ENCODE results near the gene SPAG17. TPM values are rescaled to one million over a fixed set of nuclear protein-coding genes. Genes with fewer than 3 reads are reported as not detected.
A peak's percentile ranks its signal among the peaks of the same experiment; 100 is the strongest.
"Not testable (repeated sequence)": the region's sequence is repeated elsewhere in the genome, so short reads cannot be mapped to it uniquely, and the experiment has no call there.

The SPAG17 gene
- polyA plus RNA-seq, 1 donor = 1.7 TPM

- no peak for DNase-seq
These were observed 214.8 kb downstream of the SPAG17 start for GRCh38 chr1:117970252-117970651.

- DNase-seq = no peak
These were observed 217.1 kb downstream of the SPAG17 start for GRCh38 chr1:117967881-117968280.

GRCh38 chr1:117967477-117967876, 217.6 kb downstream of the SPAG17 start:
- DNase-seq = peak; percentile 40

DNA sequence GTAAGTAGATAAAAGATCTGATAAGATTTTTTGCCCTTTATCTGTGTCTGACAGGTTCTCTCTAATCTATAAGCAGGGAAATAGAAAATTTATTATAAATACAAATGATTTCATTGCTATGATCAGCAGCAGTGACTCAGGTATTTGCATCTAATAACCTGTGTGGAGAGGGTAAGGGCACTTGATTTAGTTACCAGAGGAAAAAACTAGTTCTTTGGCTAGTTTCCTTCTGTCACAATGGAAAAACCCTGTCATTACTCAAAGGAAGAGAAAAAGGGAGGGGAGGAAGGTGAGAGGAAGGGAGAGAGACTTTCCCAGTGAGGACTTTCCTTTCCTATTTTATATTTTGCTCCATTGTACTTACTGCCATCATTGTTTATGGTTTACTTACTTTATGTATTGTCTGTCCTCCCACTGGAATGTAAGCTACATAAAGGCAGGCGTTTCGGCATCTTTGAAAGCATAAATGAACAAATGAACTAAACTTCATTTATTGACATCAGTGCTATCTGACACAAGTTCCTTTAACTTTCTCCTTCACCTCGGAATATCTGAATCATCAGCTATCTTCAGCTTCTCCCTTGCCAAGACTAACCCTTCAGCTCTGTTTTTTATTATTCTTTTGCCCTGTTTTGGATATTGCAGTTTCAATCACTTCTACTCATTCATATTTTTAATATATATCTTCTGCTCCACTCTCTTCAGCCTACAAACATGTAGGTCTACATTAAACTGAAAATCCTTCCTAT, 220.6 kb downstream of the SPAG17 start:
- no peak for DNase-seq

DNA sequence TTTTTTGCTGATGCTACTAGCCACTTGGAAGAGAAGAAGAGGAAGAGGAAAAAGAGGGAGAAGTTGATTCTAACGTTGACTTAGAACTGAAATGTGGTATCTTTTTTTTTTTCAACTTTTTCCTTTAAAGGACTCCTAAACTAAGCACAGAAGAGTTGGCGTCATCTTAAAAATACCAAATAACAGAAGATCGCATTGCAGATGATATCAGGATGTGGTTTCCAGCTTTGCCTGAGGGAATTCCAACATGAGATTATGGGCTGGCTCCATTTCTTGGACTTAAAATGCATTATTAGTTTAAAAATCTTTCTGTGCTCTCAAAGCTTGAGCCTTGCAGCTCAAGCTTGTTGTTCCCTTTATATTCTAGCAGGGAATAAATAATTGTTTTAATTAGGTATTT, 225.7 kb downstream of the SPAG17 start:
- no peak for DNase-seq

- no peak for DNase-seq
These were observed 232.6 kb downstream of the SPAG17 start for GRCh38 chr1:117952386-117952785.

- DNase-seq = no peak
These were observed 242.7 kb downstream of the SPAG17 start for GRCh38 chr1:117942293-117942692.

GRCh38 chr1:117933769-117934168, 251.3 kb downstream of the SPAG17 start:
- DNase-seq = no peak

- DNase-seq = no peak
These were observed 252.5 kb downstream of the SPAG17 start for GRCh38 chr1:117932576-117932975.

DNA sequence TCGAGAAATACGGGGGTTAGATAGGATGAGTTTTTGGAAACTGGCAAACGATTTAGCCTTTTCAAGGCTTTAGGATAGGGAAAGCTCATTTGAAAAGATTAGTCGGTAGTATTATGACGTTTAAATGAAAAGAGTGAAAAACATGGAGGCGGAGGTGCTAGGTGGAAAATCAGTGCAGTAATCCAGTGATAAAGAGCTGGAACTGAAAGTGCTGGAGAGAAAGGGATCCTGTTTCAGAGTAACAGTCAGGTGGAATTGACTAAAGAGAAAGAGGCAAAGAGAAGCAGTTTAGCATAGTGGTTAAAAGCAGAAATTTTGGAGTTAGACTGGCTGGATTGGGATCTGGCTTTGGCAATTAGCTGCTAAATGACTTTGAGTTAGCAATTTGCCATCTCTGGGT, 254.5 kb downstream of the SPAG17 start:
- no peak for DNase-seq

- peak; percentile 2 for DNase-seq
These were observed 254.9 kb downstream of the SPAG17 start for GRCh38 chr1:117930173-117930447.

GRCh38 chr1:117929343-117930172, 255.5 kb downstream of the SPAG17 start, which contains the start of the genes GDAP2 and WDR3:
TSS of gene GDAP2 (minus strand) at chr1:117929621. CDS start at chr1:117920357, 9,264 bp downstream.
TSS of gene WDR3 (plus strand) at chr1:117929739. CDS start at chr1:117933320, 3,581 bp downstream.
- peak; percentile 96 for DNase-seq

DNA sequence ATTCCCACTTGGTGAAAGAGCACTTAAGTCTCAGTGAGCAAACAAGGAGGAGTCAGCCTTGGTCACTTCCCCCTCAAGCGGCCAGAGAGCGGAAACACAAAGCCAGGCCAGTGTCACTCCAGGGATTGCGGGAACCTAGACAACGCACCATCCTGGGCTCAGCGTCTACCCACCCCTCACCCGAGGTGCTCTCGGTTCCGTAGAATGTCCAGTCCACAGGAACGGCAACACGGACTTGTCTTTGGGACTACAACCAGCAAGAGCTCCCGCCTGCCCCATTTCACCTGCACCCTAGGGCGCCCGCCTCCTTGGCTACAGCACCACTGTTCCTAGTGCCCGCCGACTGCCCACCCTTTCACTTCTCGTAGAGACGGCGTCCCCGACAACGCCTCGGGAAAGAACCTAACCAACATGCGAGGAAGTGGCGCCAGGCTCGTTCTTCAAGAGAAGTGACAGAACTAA, 256.1 kb downstream of the SPAG17 start:
- DNase-seq = peak; percentile 37

DNA sequence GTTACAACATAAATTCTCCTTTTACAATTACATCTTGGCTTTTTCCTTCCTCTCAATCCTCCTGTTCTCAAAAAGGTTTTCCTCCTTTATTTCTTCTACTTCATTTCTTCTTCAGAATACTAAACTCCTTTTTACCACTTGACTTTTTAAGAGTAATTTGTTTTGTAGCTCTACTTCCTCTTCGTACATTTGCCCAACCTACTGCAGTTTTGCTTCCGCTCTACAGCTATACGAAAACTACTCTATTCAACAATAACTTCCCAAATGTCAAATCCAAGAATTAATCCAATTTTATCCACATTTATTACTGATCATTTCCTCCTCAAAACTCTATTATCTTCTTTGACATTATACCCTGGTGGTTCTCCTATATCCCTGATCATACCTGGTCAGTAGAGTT, 259.0 kb downstream of the SPAG17 start:
- DNase-seq = no peak

DNA sequence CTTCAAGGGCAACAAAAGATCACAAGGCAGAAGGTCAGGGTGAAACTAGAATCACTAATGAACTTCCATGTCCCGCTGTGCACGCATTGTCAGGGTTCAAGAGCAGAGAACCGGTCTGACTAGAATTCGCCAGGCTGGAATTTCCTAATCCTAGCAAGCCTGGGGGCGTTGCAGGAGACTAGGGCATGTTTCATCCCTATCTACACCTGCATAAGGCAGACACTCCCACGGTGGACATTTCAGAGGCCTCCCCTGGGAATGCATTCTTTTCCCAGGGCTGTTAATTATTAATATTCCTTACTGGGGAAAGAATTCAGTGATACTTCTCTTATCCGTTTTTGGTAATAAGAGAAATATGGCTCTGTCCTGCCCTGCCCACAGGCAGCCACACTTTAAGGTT, 262.3 kb downstream of the SPAG17 start:
- DNase-seq = not testable (repeated sequence)

- DNase-seq = no peak
These were observed 263.0 kb downstream of the SPAG17 start for GRCh38 chr1:117921991-117922390.

DNA sequence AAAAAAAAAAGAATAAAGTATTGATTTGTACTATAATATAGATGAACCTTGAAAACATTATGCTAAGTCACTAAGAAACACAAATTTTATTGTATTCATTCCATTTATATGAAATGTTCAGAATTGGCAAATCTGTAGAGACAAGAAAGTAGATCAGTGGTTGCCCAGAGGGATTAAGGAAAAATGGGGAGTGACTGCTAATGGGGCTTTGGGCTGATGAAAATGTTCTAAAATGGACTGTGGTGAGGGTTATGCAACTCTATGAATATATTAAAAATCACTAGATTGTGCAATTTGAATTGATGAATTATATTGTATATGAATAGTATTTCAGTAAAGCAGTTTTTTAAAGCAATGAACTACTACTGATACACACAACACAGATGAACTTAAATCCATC, 265.7 kb downstream of the SPAG17 start:
- DNase-seq = no peak

DNA sequence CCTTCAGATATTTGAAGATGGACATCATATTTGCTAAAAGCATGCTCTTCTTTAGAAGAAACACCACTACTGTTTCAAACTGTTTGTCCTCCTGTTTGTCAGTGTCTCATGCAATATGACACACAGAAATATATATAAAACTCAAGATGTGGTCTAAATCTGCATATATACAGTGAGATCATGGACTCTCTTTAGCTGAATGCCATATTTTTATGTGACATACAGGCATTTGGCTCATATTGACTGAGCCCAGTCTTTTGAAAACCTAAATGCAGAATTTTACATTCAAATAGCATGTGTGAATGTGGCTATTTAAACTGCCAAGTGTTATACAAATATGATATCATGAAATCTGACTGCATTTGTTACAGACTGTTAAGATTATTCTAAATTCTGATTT, 274.0 kb downstream of the SPAG17 start:
- DNase-seq = no peak

- DNase-seq = no peak
These were observed 280.0 kb downstream of the SPAG17 start for GRCh38 chr1:117905019-117905418.

GRCh38 chr1:117904485-117904884, 280.5 kb downstream of the SPAG17 start:
- DNase-seq = no peak

Data from hindlimb muscle (tissue), 1 donor.